Measurements from ENCODE around the gene CAPN2.
A peak's percentile ranks its signal among the peaks of the same experiment; 100 is the strongest.

The CAPN2 gene

GRCh38 chr1:223724376-223724775, 12.0 kb downstream of the CAPN2 start:
- DNase-seq (ENCODE audit: low read depth), result no peak
- no peak overlapping the region for H3K4me3 ChIP-seq (ENCODE audit: control insufficient read depth, low read depth, low read length)
- TF ChIP-seq CTCF (IDR thresholded peaks at IDR 0.05; ENCODE audit: control insufficient read depth, insufficient read depth, low read depth, low read length, missing control alignments), result no peak

- DNase-seq (ENCODE audit: low read depth), result no peak
- H3K4me3 ChIP-seq (ENCODE audit: control insufficient read depth, low read depth, low read length), result no peak overlapping the region
- TF ChIP-seq CTCF (IDR thresholded peaks at IDR 0.05; ENCODE audit: control insufficient read depth, insufficient read depth, low read depth, low read length, missing control alignments), result no peak
Measured at GRCh38 chr1:223725578-223725977, 13.2 kb downstream of the CAPN2 start.

GRCh38 chr1:223726380-223727001, 14.2 kb downstream of the CAPN2 start:
- H3K4me3 ChIP-seq (ENCODE audit: control insufficient read depth, low read depth, low read length), result no peak overlapping the region
- peak; percentile 63 for DNase-seq (ENCODE audit: low read depth)
- no peak for TF ChIP-seq CTCF (IDR thresholded peaks at IDR 0.05; ENCODE audit: control insufficient read depth, insufficient read depth, low read depth, low read length, missing control alignments)

- H3K4me3 ChIP-seq (ENCODE audit: control insufficient read depth, low read depth, low read length), result peak overlapping the region; percentile 9; the same call in 1 of the 2 replicates
- DNase-seq (ENCODE audit: low read depth), result no peak
- TF ChIP-seq CTCF (IDR thresholded peaks at IDR 0.05; ENCODE audit: control insufficient read depth, insufficient read depth, low read depth, low read length, missing control alignments), result no peak
Measured at GRCh38 chr1:223727541-223727940, 15.2 kb downstream of the CAPN2 start.

GRCh38 chr1:223729906-223730305, 17.6 kb downstream of the CAPN2 start:
- no peak for DNase-seq (ENCODE audit: low read depth)
- no peak overlapping the region for H3K4me3 ChIP-seq (ENCODE audit: control insufficient read depth, low read depth, low read length)
- no peak for TF ChIP-seq CTCF (IDR thresholded peaks at IDR 0.05; ENCODE audit: control insufficient read depth, insufficient read depth, low read depth, low read length, missing control alignments)

GRCh38 chr1:223730479-223731132, 18.3 kb downstream of the CAPN2 start:
- TF ChIP-seq CTCF (IDR thresholded peaks at IDR 0.05; ENCODE audit: control insufficient read depth, insufficient read depth, low read depth, low read length, missing control alignments), result no peak
- no peak for DNase-seq (ENCODE audit: low read depth)
- no peak overlapping the region for H3K4me3 ChIP-seq (ENCODE audit: control insufficient read depth, low read depth, low read length)
